Mucosa of descending colon (tissue), 3 donors: ENCODE results near the gene MMP3. TPM values are rescaled to one million over a fixed set of nuclear protein-coding genes. Genes with fewer than 3 reads are reported as not detected.

Experiments used
- ATAC-seq: fragments of 200-7000 bp; cut with Tn5 transposase; one replicate; pipeline ENCODE4 v1.9.1; 2020; ENCODE audit warnings: mild to moderate bottlenecking, moderate library complexity
- DNase-seq, 3 donors: peaks; one replicate each; pipeline ENCODE4 v3.0.0-alpha.2; 2020
- H3K36me3 ChIP-seq: fragments of 200-600 bp; one replicate; pipeline ENCODE4 v1.8.0; 2021; ENCODE audit warnings: low read depth, mild to moderate bottlenecking
- H3K4me1 ChIP-seq: fragments of 200-600 bp; one replicate; pipeline ENCODE4 v1.8.0; 2021; ENCODE audit warnings: low read depth, mild to moderate bottlenecking
- H3K4me3 ChIP-seq: fragments of 200-600 bp; one replicate; pipeline ENCODE4 v1.8.0; 2021; ENCODE audit warnings: mild to moderate bottlenecking
- H3K9me3 ChIP-seq: fragments of 200-600 bp; one replicate; pipeline ENCODE4 v1.8.0; 2021; ENCODE audit warnings: mild to moderate bottlenecking
- CTCF ChIP-seq: fragments of 200-600 bp; IDR thresholded peaks from one replicate; pipeline ENCODE4 v1.8.0; 2022; ENCODE audit warnings: antibody characterized with exemption, mild to moderate bottlenecking
- intact Hi-C, 2 donors: fragments of 100-400 bp; cut with DNase I in 1 of 2; cut with micrococcal nuclease in 1 of 2; formaldehyde crosslinking; loops; one replicate each; pipeline versions ENCODE4 v1.11.0 to v1.11.1; 2022; cut with DNase I, micrococcal nuclease
- long read RNA-seq, 2 donors: library from polyadenylated mRNA; unstranded; transcript quantifications; one replicate each; pipeline ENCODE4 v2.0.0, GENCODE V29; 2019 to 2021
- total RNA-seq, 3 donors: library from RNA; stranded (reverse); fragmentation: NEBNext Ultra II Directional in 2 of 3; extraction: Animal tissue kit (Norgen Biotek cat#: 25700) in 2 of 3; gene quantifications; one replicate each; pipeline versions ENCODE4 v1.2.1 to v1.2.4, GENCODE V29; 2021 to 2023
- donor health status: DM: no; HTN: no; CAD: no; lungs with moderate emphysema.
- donor health status: DM: no; HTN: no; CAD: no.
- donor health status: DM: no; HTN: yes; CAD: no.

Gene MMP3
- total RNA-seq = 1 to 10 TPM in 1 of 3 donors, under 1 TPM in 1, not detected in 1; 0.47 to 1.3 TPM
- long read RNA-seq, donor 1 = 0 reads
- long read RNA-seq, donor 2, partial matches to known transcripts = 0 of 1 reads
- long read RNA-seq, donor 2, other reads (novel, unspliced or antisense) = 1 of 1 reads

- no peak for DNase-seq
- no peak for TF ChIP-seq CTCF
- Histone ChIP-seq H3K4me1 (no peaks in the 10 kb centered on the region), H3K9me3 (no peaks in the 10 kb centered on the region), H3K36me3 (no peaks in the 10 kb centered on the region), H3K4me3 (no peak within 1 kb of the TSS)
- ATAC-seq = no peak
- intact Hi-C loops = no loop called here
Observed at GRCh38 chr11:102843489-102843888, at the start of gene MMP3. TSS of gene MMP3 (minus strand) at chr11:102843609. CDS start at chr11:102843546, 63 bp downstream.

GRCh38 chr11:102891736-102892135 lies 48.3 kb upstream of the MMP3 start:
- Histone ChIP-seq H3K36me3 (no peaks in the 10 kb centered on the region), H3K4me1 (no peaks in the 10 kb centered on the region), H3K9me3 (no peaks in the 10 kb centered on the region), H3K4me3 (no peak overlapping the region)
- no peak for TF ChIP-seq CTCF
- ATAC-seq (no peak), DNase-seq (no peak)
- intact Hi-C loops = no loop called here

GRCh38 chr11:102886999-102887398 lies 43.6 kb upstream of the MMP3 start:
- no peak for TF ChIP-seq CTCF
- intact Hi-C loops = no loop called here
- ATAC-seq = no peak
- H3K9me3 ChIP-seq = no peaks in the 10 kb centered on the region
- H3K4me1 ChIP-seq = no peaks in the 10 kb centered on the region
- no peak for DNase-seq
- H3K36me3 ChIP-seq = no peaks in the 10 kb centered on the region
- no peak overlapping the region for H3K4me3 ChIP-seq

- H3K4me1 ChIP-seq = no peaks in the 10 kb centered on the region
Observed at GRCh38 chr11:102883141-102883540, 39.7 kb upstream of the MMP3 start.

GRCh38 chr11:102882389-102883024 lies 39.1 kb upstream of the MMP3 start:
- intact Hi-C loops = no loop called here
- H3K9me3 ChIP-seq = no peaks in the 10 kb centered on the region
- H3K4me3 ChIP-seq = no peak overlapping the region
- no peaks in the 10 kb centered on the region for H3K36me3 ChIP-seq
- peak; percentile 26 for ATAC-seq
- no peaks in the 10 kb centered on the region for H3K4me1 ChIP-seq
- no peak for DNase-seq
- no peak for TF ChIP-seq CTCF

More at GRCh38 chr11:102883141-102883540, 39.7 kb upstream of the MMP3 start:
- Histone ChIP-seq H3K36me3 (no peaks in the 10 kb centered on the region), H3K9me3 (no peaks in the 10 kb centered on the region), H3K4me3 (no peak overlapping the region)
- TF ChIP-seq CTCF = no peak
- no peak for DNase-seq
- intact Hi-C loops = no loop called here
- ATAC-seq = no peak
